T-cell (primary cell): ENCODE data around the gene ABLIM1. TPM values are rescaled to one million over a fixed set of nuclear protein-coding genes. Genes with fewer than 3 reads are reported as not detected.

ENCODE experiments used
- ATAC-seq, 4 experiments: fragments of 200-7000 bp in 3 of 4; fragments of 150-1000 bp in 1 of 4; cut with Tn5 transposase; replicated peaks in 1 of 4; 1 replicate in 3 of 4; 2 replicates in 1 of 4; pipeline ENCODE4 v1.10.0; 2021; ENCODE audit warnings: moderate library complexity in 3 of 4, mild to moderate bottlenecking in 2 of 4, moderate number of reproducible peaks in 1 of 4
- CTCF ChIA-PET, 2 donors: fragments of 300-600 bp; sonication (Branson Sonifier 250); formaldehyde crosslinking; loops; one replicate each; lab custom pipeline; 2022; ENCODE audit warnings: antibody characterized with exemption in 2 of 2; lab: Charles Lee
- POLR2A ChIA-PET, 2 donors: fragments of 300-600 bp; sonication (Branson Sonifier 250); formaldehyde crosslinking; loops; one replicate each; lab custom pipeline; 2022; ENCODE audit warnings: antibody characterized with exemption in 2 of 2; lab: Charles Lee
- DNase-seq, 35 experiments: peaks; one replicate each; pipeline versions ENCODE4 v3.0.0 to v3.0.0-alpha.2; 2013 to 2023
- H3K27ac ChIP-seq: one replicate; pipeline ENCODE4 v1.5.1; 2013; ENCODE audit warnings: low read length
- H3K27me3 ChIP-seq, 2 experiments: replicated peaks in 1 of 2; 1 replicate in 1 of 2; 2 replicates in 1 of 2; pipeline versions ENCODE4 v1.6.1 to v1.7.0; 2013; ENCODE audit warnings: low read length in 1 of 2, mixed read lengths in 1 of 2; ENCODE audit not compliant: control insufficient read depth in 2 of 2, insufficient read depth in 2 of 2; ENCODE audit errors: extremely low read depth in 1 of 2
- H3K36me3 ChIP-seq, 2 donors: 1 replicate in 1 of 2; 2 replicates in 1 of 2; pipeline versions ENCODE4 v1.6.1 to v1.7.0; 2013; ENCODE audit warnings: low read length in 1 of 2; ENCODE audit not compliant: control insufficient read depth in 2 of 2, insufficient read depth in 1 of 2; ENCODE audit errors: extremely low read depth in 1 of 2
- H3K4me1 ChIP-seq, 2 experiments: 1 replicate in 1 of 2; 2 replicates in 1 of 2; pipeline versions ENCODE4 v1.6.1 to v1.7.0; 2013; ENCODE audit warnings: low read length in 2 of 2, mixed read lengths in 1 of 2; ENCODE audit not compliant: insufficient read depth in 2 of 2, control insufficient read depth in 1 of 2; ENCODE audit errors: extremely low read depth in 1 of 2
- H3K4me3 ChIP-seq, 2 donors: 1 replicate in 1 of 2; 2 replicates in 1 of 2; pipeline versions ENCODE4 v1.5.1 to v1.7.0; 2013; ENCODE audit warnings: mild to moderate bottlenecking in 2 of 2, low read length in 1 of 2, moderate library complexity in 1 of 2; ENCODE audit not compliant: control insufficient read depth in 1 of 2; ENCODE audit errors: extremely low read depth in 1 of 2
- H3K9me3 ChIP-seq: 2 replicates; pipeline ENCODE4 v1.7.0; 2013
- H3K27ac Mint-ChIP-seq, 2 donors: one replicate each; pipeline ENCODE4 v1.8.0; 2020 to 2021; ENCODE audit warnings: mild to moderate bottlenecking in 2 of 2, mixed read lengths in 2 of 2
- H3K27me3 Mint-ChIP-seq, 2 donors: one replicate each; pipeline ENCODE4 v1.8.0; 2021 to 2022; ENCODE audit warnings: mixed read lengths in 2 of 2
- H3K36me3 Mint-ChIP-seq: one replicate; pipeline ENCODE4 v1.8.0; 2021; ENCODE audit warnings: mixed read lengths
- H3K4me1 Mint-ChIP-seq, 3 donors: one replicate each; pipeline ENCODE4 v1.8.0; 2020 to 2022; ENCODE audit warnings: mixed read lengths in 3 of 3, mild to moderate bottlenecking in 1 of 3
- H3K4me3 Mint-ChIP-seq, 3 donors: one replicate each; pipeline ENCODE4 v1.8.0; 2020 to 2022; ENCODE audit warnings: mild to moderate bottlenecking in 3 of 3, mixed read lengths in 3 of 3, moderate library complexity in 3 of 3
- H3K9me3 Mint-ChIP-seq, 3 donors: one replicate each; pipeline ENCODE4 v1.8.0; 2020 to 2022; ENCODE audit warnings: mixed read lengths in 3 of 3
- WGBS: methylation state at CpG from one replicate; pipeline ENCODE4 v1.1.5; 2013; ENCODE audit warnings: missing lambda C conversion rate; ENCODE audit not compliant: insufficient coverage; 5-methylcytosine and 5-hydroxymethylcytosine counted together
- total RNA-seq, 35 experiments: library from RNA in 6 of 35; stranded (reverse) in 6 of 35; fragments of 120-200 nt in 1 of 35; gene quantifications; one replicate each; pipeline versions ENCODE4 v1.2.1 to v1.2.4 and lab custom pipeline; 2013 to 2026

ABLIM1 gene
- total RNA-seq, 5 donors from 2014 or later (not counting 1 experiment from before 2014, with no cell fraction given), result 212 to 311 (median 266) TPM

DNA sequence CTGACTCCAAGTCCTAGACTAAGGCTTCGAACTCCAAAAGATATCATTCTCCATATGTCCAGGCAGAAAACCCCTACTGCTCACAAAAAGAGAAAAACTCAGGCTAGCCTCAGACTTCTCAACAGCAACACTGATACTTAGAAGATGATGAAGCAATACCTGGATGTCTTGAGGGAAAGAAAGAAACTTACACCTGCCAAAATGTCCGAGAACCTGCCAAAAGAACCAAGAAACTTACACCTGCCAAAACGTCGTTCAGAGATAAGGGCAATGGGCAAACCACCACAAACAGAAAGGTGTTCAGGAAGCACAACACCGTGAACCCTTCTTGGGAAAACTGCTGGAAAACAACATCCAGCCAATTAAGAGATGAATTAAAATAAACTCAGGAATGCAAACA is 15.3 kb downstream of the ABLIM1 start:
- Mint-ChIP-seq H3K27me3 (no peaks in the 10 kb centered on the region), H3K4me3 (no peak overlapping the region), H3K4me1 (no peaks in the 10 kb centered on the region), H3K9me3 (no peaks in the 10 kb centered on the region), H3K27ac (no peak overlapping the region), H3K36me3 (no peaks in the 10 kb centered on the region)
- WGBS, result 80% methylated on average over 2 of the region's 5 CpGs
- Histone ChIP-seq H3K27ac (no peak overlapping the region), H3K4me1 (no peaks in the 10 kb centered on the region), H3K4me3 (no peak overlapping the region), H3K36me3 (no peaks in the 10 kb centered on the region), H3K9me3 (no peaks in the 10 kb centered on the region), H3K27me3 (no peaks in the 10 kb centered on the region)
- ATAC-seq (no peak), DNase-seq (no peak)
- ChIA-PET POLR2A (no interaction called here), CTCF (interaction anchor here in 1 of 2 donors (0.7 kb wide), 1 partner anchor 339 kb away, joined by 3 read pairs; no protein-coding TSS in a partner anchor)

DNA sequence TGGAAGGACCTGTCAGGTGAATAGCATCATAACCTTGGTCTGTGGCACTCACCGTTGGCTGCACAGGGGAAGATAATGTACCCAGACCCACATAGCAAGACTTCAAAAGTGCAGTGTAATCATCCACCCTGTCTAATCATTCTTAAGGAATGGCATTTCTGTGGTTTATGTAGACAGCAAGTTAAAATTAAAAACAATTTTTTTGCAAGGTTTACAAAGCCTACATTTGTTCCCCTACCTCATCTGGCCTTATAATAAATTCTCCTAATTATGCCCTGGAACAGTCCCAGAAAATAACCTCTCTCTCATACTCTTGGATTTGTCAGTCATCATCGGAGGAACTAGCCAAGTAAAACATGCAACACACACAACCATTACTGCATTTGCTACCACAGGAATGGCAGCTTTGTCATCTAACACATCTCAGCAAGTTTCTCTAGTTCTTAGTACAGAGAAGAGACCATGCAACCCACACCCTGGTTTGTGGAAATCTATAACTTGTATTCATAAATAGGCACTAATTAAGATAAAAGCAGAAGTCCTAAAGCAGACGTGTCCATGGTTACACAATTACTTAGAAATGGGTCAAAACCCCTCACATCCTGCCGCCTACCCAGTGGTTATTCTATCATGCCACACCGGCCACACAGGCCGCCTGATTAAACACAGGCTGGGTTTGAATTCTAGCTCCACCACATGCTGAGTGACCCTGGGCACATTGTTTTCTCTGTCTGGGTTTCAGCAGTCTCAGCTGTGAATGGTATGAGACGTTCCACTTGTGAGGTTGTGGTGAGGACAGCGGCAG is 19.1 kb downstream of the ABLIM1 start:
- no peak overlapping the region for H3K4me3 ChIP-seq
- H3K27ac Mint-ChIP-seq, result no peak overlapping the region
- H3K27ac ChIP-seq, result no peak overlapping the region
- H3K9me3 ChIP-seq, result no peaks in the 10 kb centered on the region
- 82% methylated on average over 2 of the region's 8 CpGs for WGBS
- peaks cover 0 to 4% of the 10 kb centered on the region in 2 experiments for H3K27me3 ChIP-seq
- no peak overlapping the region for H3K4me3 Mint-ChIP-seq
- ATAC-seq, result no peak
- POLR2A ChIA-PET, result no interaction called here
- DNase-seq, result peak in 1 of 35 experiments; percentile 5
- no peaks in the 10 kb centered on the region for H3K4me1 Mint-ChIP-seq
- peaks cover 14 to 15% of the 10 kb centered on the region in 2 donors for H3K27me3 Mint-ChIP-seq
- no peaks in the 10 kb centered on the region for H3K9me3 Mint-ChIP-seq
- H3K36me3 Mint-ChIP-seq, result no peaks in the 10 kb centered on the region
- CTCF ChIA-PET, result no interaction called here
- no peaks in the 10 kb centered on the region for H3K4me1 ChIP-seq
- no peaks in the 10 kb centered on the region for H3K36me3 ChIP-seq

DNA sequence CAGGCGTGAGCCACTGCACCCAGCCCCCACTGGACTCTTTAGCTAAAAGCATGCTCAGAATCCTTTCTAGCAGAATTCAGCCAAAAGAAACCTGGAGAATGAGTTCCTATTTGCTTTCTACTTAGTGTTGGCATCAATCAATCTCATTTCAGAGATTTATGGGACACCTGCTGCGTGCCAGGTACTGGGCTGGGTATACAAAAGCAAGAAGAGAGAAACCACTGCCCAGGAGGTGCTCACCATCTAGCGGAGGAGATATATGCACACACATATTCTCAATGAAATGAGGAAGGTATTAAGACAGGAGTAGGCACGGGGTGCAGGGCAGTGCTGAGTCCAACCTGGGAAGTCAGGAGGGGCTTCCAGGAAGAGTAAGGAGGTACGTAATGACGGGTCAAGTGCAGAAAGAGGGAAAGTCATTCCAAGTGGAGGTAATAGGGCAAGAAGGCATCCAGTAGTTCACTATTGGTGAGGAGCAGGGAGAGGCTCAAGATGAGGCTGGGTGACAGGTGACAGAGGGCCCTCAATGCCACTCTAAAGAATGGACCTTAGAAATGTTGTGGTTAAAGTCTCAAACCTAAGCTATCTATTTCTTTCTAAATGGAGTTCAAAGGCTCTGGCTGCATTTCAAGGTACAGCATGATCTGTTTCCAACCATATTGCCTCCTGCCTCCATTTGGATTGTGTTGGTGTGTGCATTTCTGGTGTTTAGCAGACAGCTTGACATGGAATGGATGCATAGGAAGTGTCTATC is 22.1 kb downstream of the ABLIM1 start:
- Histone ChIP-seq H3K4me1 (peaks cover 0 to 14% of the 10 kb centered on the region in 2 experiments), H3K4me3 (no peak overlapping the region), H3K27me3 (peaks cover 0 to 26% of the 10 kb centered on the region in 2 experiments), H3K9me3 (no peaks in the 10 kb centered on the region), H3K27ac (no peak overlapping the region), H3K36me3 (no peaks in the 10 kb centered on the region)
- ChIA-PET POLR2A (no interaction called here), CTCF (interaction anchor here (0.5 to 0.6 kb wide), 2 partner anchors 27 to 84 kb away, joined by 4 to 6 read pairs; no protein-coding TSS in a partner anchor)
- no peak for ATAC-seq
- Mint-ChIP-seq H3K27ac (no peak overlapping the region), H3K4me3 (no peak overlapping the region), H3K9me3 (no peaks in the 10 kb centered on the region), H3K36me3 (no peaks in the 10 kb centered on the region), H3K4me1 (peaks cover 16 to 25% (median 17%) of the 10 kb centered on the region in 3 donors), H3K27me3 (peaks cover 39 to 41% of the 10 kb centered on the region in 2 donors)
- WGBS, result 90% methylated on average over 4 of the region's 6 CpGs
- no peak for DNase-seq

GRCh38 chr10:114635101-114635500 is 23.0 kb downstream of the ABLIM1 start:
- peaks cover 18 to 25% (median 19%) of the 10 kb centered on the region in 3 donors for H3K4me1 Mint-ChIP-seq
- H3K36me3 Mint-ChIP-seq, result no peaks in the 10 kb centered on the region
- H3K36me3 ChIP-seq, result no peaks in the 10 kb centered on the region
- ChIA-PET CTCF (no interaction called here), POLR2A (no interaction called here)
- H3K27me3 Mint-ChIP-seq, result peaks cover 46 to 50% of the 10 kb centered on the region in 2 donors
- no peak for ATAC-seq
- no peak overlapping the region for H3K27ac ChIP-seq
- no peak overlapping the region for H3K4me3 ChIP-seq
- H3K9me3 Mint-ChIP-seq, result no peaks in the 10 kb centered on the region
- no peak overlapping the region for H3K4me3 Mint-ChIP-seq
- H3K9me3 ChIP-seq, result no peaks in the 10 kb centered on the region
- no peak overlapping the region for H3K27ac Mint-ChIP-seq
- H3K27me3 ChIP-seq, result peaks cover 0 to 26% of the 10 kb centered on the region in 2 experiments
- peaks cover 0 to 14% of the 10 kb centered on the region in 2 experiments for H3K4me1 ChIP-seq
- DNase-seq, result no peak
- 75% methylated on average over 2 of the region's 7 CpGs for WGBS

GRCh38 chr10:114634609-114634979 is 23.5 kb downstream of the ABLIM1 start:
- no peak for ATAC-seq
- DNase-seq, result no peak
- peaks cover 51 to 53% of the 10 kb centered on the region in 2 donors for H3K27me3 Mint-ChIP-seq
- no peak overlapping the region for H3K27ac ChIP-seq
- H3K27ac Mint-ChIP-seq, result no peak overlapping the region
- no peaks in the 10 kb centered on the region for H3K36me3 Mint-ChIP-seq
- H3K9me3 ChIP-seq, result no peaks in the 10 kb centered on the region
- H3K4me3 Mint-ChIP-seq, result no peak overlapping the region
- H3K4me1 Mint-ChIP-seq, result peaks cover 18 to 25% (median 20%) of the 10 kb centered on the region in 3 donors
- H3K4me1 ChIP-seq, result peaks cover 0 to 14% of the 10 kb centered on the region in 2 experiments
- ChIA-PET CTCF (no interaction called here), POLR2A (interaction anchor here in 1 of 2 donors (0.6 kb wide), 1 partner anchor 753 kb away, joined by 15 read pairs; no protein-coding TSS in a partner anchor)
- H3K27me3 ChIP-seq, result peaks cover 0 to 26% of the 10 kb centered on the region in 2 experiments
- WGBS, result no CpG with 5 or more reads among the region's 4 CpGs
- no peaks in the 10 kb centered on the region for H3K9me3 Mint-ChIP-seq
- no peak overlapping the region for H3K4me3 ChIP-seq
- no peaks in the 10 kb centered on the region for H3K36me3 ChIP-seq

DNA sequence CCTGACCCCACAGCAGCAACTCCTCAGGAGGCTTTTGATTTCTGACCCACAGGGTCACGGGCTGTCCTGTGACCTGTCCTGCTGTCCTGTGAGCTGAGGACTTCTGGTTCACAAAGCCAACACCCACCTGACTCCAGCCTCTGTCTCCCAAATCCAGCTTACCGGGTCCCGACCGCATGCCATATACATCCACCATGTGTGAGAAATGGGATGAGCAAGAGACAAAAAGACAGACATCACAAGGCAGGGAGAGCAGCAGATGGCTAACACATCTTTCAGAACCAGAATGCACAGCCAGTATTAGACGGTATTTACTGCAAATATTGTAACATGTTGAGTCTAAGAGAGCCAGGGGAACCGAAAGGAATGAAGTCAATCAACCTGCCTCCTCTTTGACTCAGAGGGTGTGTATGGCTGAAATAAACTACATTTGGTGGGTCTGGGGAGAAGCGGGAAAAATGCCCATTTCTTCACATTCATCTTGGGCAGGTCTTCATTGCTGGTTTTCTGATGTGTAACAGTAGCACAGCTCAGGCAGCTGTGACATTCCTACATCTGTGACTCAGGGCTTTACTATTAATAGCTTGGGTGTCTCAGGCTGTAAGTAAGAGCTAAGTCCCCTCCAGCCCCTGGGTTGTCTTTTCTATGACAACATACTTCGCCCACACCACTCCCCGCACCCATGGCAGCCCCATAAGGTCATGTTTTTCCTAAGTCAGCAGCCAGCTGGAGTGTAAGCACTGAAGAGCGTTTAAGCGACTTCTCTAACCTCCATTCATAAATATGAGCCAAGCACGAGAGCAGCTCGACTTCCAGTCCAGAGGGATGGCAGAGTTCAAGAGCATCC is 25.0 kb downstream of the ABLIM1 start:
- ChIA-PET CTCF (no interaction called here), POLR2A (no interaction called here)
- 76% methylated on average over 6 of the region's 13 CpGs for WGBS
- Mint-ChIP-seq H3K36me3 (no peaks in the 10 kb centered on the region), H3K4me3 (peak overlapping the region in 2 of 3 donors; percentile 72 to 88), H3K4me1 (peaks cover 18 to 25% (median 21%) of the 10 kb centered on the region in 3 donors), H3K27me3 (peaks cover 52 to 53% of the 10 kb centered on the region in 2 donors), H3K9me3 (no peaks in the 10 kb centered on the region), H3K27ac (no peak overlapping the region)
- Histone ChIP-seq H3K27me3 (peaks cover 0 to 26% of the 10 kb centered on the region in 2 experiments), H3K27ac (no peak overlapping the region), H3K9me3 (no peaks in the 10 kb centered on the region), H3K4me1 (peaks cover 0 to 14% of the 10 kb centered on the region in 2 experiments), H3K4me3 (no peak overlapping the region), H3K36me3 (no peaks in the 10 kb centered on the region)
- DNase-seq (no peak), ATAC-seq (no peak)
